Calu3 (cell line): ENCODE results near the gene HOXD9. TPM values are rescaled to one million over a fixed set of nuclear protein-coding genes. Genes with fewer than 3 reads are reported as not detected.

Source experiments
- BruUV-seq: library from RNA; stranded (reverse); fragments of 400-500 nt; replicated peaks from 2 replicates; lab custom pipeline; 2021; lab: Mats Ljungman, UMichigan
- CTCF ChIA-PET: fragments of 300-600 bp; sonication (Branson Sonifier 250); formaldehyde crosslinking; loops from one replicate; lab custom pipeline; 2022; ENCODE audit warnings: antibody characterized with exemption; lab: Charles Lee
- DNase-seq: peaks from one replicate; pipeline ENCODE4 v3.0.0; 2022
- H3K27ac Mint-ChIP-seq: one replicate; pipeline ENCODE4 v1.8.0; 2022; ENCODE audit warnings: mixed read lengths; ENCODE audit not compliant: unreplicated experiment
- H3K27me3 Mint-ChIP-seq: one replicate; pipeline ENCODE4 v1.8.0; 2022; ENCODE audit warnings: mixed read lengths; ENCODE audit not compliant: unreplicated experiment
- H3K36me3 Mint-ChIP-seq: one replicate; pipeline ENCODE4 v1.8.0; 2022; ENCODE audit warnings: mild to moderate bottlenecking, moderate library complexity, mixed read lengths; ENCODE audit not compliant: insufficient read depth, unreplicated experiment
- H3K4me1 Mint-ChIP-seq: one replicate; pipeline ENCODE4 v1.8.0; 2022; ENCODE audit warnings: mild to moderate bottlenecking, low read depth, mixed read lengths; ENCODE audit not compliant: unreplicated experiment
- H3K4me3 Mint-ChIP-seq: one replicate; pipeline ENCODE4 v1.8.0; 2022; ENCODE audit warnings: mild to moderate bottlenecking, low read depth, moderate library complexity, mixed read lengths; ENCODE audit not compliant: unreplicated experiment
- H3K9me3 Mint-ChIP-seq: one replicate; pipeline ENCODE4 v1.8.0; 2022; ENCODE audit warnings: low read depth, mixed read lengths; ENCODE audit not compliant: unreplicated experiment
- intact Hi-C: fragments of 100-400 bp; cut with micrococcal nuclease; formaldehyde crosslinking; loops from one replicate; pipeline ENCODE4 v1.10.0; 2022; ENCODE audit not compliant: unreplicated experiment
- total RNA-seq: library from RNA; stranded (reverse); gene quantifications from 2 replicates; pipeline ENCODE4 v1.2.3, GENCODE V29; 2022
- TF ChIP-seq, protein P1 (sequence below): fragments of 200-600 bp; IDR thresholded peaks from one replicate; pipeline ENCODE4 v1.8.0; 2022; ENCODE audit warnings: antibody characterized with exemption; ENCODE audit not compliant: unreplicated experiment

The HOXD9 gene
- total RNA-seq, 1 experiment from 2014 or later: not detected

DNA sequence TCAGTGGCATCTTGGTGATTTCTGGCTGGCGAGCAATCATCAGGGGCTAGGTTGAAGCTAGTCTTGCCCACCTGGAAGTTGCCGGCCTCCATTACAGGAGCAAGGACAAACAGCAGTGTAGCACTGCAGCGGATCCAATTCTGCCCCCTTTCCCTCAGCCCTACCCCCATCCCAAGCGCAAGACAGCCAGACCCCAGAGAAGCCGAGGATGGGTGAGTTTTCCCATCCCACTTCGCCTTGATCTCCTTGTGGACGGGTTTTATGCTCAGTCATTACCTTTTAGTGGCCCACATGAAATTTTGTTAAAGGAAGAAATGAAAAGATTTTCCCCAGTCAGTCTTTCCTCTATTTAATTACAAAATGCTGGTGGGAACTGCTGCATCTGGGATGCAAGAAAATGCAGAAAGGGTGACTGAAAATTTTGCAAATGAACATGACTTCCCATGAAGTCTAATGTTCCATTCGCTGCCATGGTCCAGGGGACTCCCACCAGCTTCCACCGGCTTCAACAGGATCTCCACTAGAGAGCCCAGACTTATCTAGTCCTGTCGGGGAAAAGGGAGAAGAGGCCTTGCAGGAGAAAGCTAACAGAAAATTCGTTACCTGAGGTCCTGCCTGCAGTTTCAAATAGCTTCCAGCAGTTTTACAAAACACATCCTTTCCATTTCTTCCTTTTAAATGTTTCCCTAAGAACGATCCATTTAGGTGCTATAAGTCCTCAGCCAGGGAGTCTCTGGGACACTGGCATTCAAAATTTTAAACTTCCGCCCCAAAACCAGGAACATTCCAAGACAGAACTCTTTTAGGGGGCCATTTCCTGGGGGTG, 1.9 kb upstream of the HOXD9 start:
- TF ChIP-seq, protein P1, sequence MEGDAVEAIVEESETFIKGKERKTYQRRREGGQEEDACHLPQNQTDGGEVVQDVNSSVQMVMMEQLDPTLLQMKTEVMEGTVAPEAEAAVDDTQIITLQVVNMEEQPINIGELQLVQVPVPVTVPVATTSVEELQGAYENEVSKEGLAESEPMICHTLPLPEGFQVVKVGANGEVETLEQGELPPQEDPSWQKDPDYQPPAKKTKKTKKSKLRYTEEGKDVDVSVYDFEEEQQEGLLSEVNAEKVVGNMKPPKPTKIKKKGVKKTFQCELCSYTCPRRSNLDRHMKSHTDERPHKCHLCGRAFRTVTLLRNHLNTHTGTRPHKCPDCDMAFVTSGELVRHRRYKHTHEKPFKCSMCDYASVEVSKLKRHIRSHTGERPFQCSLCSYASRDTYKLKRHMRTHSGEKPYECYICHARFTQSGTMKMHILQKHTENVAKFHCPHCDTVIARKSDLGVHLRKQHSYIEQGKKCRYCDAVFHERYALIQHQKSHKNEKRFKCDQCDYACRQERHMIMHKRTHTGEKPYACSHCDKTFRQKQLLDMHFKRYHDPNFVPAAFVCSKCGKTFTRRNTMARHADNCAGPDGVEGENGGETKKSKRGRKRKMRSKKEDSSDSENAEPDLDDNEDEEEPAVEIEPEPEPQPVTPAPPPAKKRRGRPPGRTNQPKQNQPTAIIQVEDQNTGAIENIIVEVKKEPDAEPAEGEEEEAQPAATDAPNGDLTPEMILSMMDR: no peak
- H3K9me3 Mint-ChIP-seq: no peaks in the 10 kb centered on the region
- CTCF ChIA-PET: interaction anchor here (0.5 to 0.9 kb wide), 2 partner anchors 24 to 684 kb away, joined by 3 to 11 read pairs; no protein-coding TSS in a partner anchor
- no peak for DNase-seq
- no peak overlapping the region for H3K27ac Mint-ChIP-seq
- peaks cover 50% of the 10 kb centered on the region for H3K27me3 Mint-ChIP-seq
- H3K4me3 Mint-ChIP-seq: no peak overlapping the region
- no TSS peak for BruUV-seq
- H3K36me3 Mint-ChIP-seq: no peaks in the 10 kb centered on the region
- intact Hi-C loops: loop anchor here (10.0 kb wide), 1 partner anchor 1644 kb away; no protein-coding TSS in a partner anchor
- no peaks in the 10 kb centered on the region for H3K4me1 Mint-ChIP-seq

DNA sequence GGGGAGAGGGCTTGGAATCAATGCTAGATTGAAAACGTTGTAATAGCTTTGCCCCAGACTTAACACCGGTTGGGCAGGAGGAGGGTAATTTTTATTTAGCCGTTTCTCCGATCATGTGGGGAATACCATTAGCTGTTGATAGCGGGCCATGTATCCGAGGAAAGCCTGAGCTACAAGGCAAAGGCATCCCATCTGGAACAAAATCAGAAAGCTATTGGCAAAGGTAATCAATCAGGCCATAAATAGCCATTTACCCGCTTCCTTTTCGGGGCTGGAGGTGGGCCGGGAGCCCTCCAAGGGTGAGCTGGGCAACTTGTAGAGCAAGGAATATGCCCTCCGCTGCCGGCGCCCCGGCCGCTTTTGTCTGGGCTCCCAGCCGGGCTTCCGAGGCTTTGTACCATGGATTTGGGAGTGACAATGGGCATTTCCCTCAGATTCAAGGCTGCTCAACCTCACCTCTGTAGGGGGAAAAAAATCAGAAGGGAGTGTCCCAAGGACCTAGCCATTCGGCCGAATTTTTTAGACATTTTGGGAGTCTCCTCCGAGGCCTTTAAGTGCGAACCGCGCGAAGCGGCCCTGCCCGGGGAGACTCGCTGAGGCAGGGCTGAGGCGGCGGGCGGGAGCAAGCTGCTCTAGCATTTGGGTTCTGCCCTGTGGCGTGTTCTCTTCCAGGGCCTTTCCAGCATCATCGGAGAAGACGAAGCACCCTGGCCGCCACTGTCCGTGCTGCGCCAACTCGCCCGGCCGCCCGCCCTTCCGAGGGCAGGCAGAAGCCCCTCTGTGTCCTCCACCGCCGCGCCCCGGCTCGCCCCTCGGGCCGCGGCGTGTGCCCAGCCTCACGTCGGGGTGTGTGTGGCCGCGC, 1.1 kb upstream of the HOXD9 start:
- H3K27me3 Mint-ChIP-seq: peaks cover 41% of the 10 kb centered on the region
- H3K4me3 Mint-ChIP-seq: no peak overlapping the region
- no peaks in the 10 kb centered on the region for H3K9me3 Mint-ChIP-seq
- no peaks in the 10 kb centered on the region for H3K36me3 Mint-ChIP-seq
- TF ChIP-seq, protein P1: no peak
- CTCF ChIA-PET: interaction anchor here (0.9 kb wide), 1 partner anchor 683 kb away, joined by 3 read pairs; no protein-coding TSS in a partner anchor
- no peaks in the 10 kb centered on the region for H3K4me1 Mint-ChIP-seq
- no peak for DNase-seq
- intact Hi-C loops: loop anchor here (10.0 kb wide), 1 partner anchor 1643 kb away; no protein-coding TSS in a partner anchor
- no peak overlapping the region for H3K27ac Mint-ChIP-seq
- no TSS peak for BruUV-seq

DNA sequence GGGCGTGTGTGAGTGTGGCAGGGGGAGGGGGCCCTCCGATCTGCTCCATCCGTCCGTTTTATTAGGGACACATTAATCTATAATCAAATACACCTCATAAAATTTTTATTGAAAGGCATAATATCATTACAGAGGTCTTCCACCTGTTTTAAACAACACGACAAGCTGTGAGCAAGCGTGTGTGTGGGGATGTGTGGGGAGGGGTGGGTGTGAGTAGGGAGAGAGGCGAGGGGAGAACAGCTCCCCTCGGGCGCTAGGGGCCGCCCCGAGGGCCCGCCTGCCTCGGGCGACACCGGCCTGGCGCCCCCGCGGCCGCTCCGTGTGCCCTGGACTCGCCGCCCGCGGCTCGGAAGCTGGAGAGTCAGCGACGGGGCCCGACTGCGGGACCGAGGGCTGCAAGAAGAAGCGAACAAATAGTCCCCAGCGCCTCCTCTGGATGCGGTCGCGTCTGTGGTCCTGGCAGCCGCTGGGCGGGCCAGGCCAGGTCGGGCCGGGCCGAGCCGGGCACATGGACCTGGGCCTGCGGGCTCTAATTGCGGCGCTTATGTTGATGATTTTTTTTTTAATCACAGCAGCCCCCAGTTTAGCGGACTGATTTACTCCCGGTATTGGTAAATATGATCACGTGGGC, 352 bp upstream of the HOXD9 start:
- Mint-ChIP-seq H3K27ac (no peak overlapping the region), H3K4me1 (no peaks in the 10 kb centered on the region), H3K27me3 (peaks cover 34% of the 10 kb centered on the region), H3K36me3 (no peaks in the 10 kb centered on the region), H3K4me3 (no peak overlapping the region), H3K9me3 (no peaks in the 10 kb centered on the region)
- DNase-seq: no peak
- CTCF ChIA-PET: no interaction called here
- intact Hi-C loops: loop anchor here (10.0 kb wide), 1 partner anchor 1643 kb away; no protein-coding TSS in a partner anchor
- BruUV-seq: no TSS peak
- TF ChIP-seq, protein P1: no peak
